H1 (cell line): ENCODE results near the gene DCBLD2.

Experiments
- EZH2 ChIP-seq: fragments of 200-600 bp; sonication (generic); IDR thresholded peaks from 2 replicates; pipeline ENCODE4 v1.7.1; 2012; ENCODE audit warnings: low read depth, mild to moderate bottlenecking, moderate library complexity, low read length, inconsistent platforms; ENCODE audit not compliant: severe bottlenecking
- JUN ChIP-seq: IDR thresholded peaks from 2 replicates; pipeline ENCODE4 v1.6.1; 2011; ENCODE audit warnings: low read depth, mild to moderate bottlenecking, improper control_type of control experiment, low read length
- JUND ChIP-seq: IDR thresholded peaks from 2 replicates; pipeline ENCODE4 v1.6.1; 2011; ENCODE audit warnings: mild to moderate bottlenecking, improper control_type of control experiment, low read length
- KDM5A ChIP-seq: fragments of 200-600 bp; IDR thresholded peaks from 2 replicates; pipeline ENCODE4 v1.7.1; 2012; ENCODE audit warnings: mild to moderate bottlenecking, low read length, inconsistent platforms, mixed read lengths
- MAFK ChIP-seq: IDR thresholded peaks from 2 replicates; pipeline ENCODE4 v1.6.1; 2012; ENCODE audit warnings: low read depth, mild to moderate bottlenecking, improper control_type of control experiment, low read length
- POLR2A ChIP-seq, 2 experiments: IDR thresholded peaks; 1 replicate in 1 of 2; 2 replicates in 1 of 2; pipeline ENCODE4 v1.6.1; 2011; ENCODE audit warnings: low read depth in 2 of 2, low read length in 2 of 2, mild to moderate bottlenecking in 2 of 2; ENCODE audit errors: control extremely low read depth in 1 of 2
- POLR2AphosphoS5 ChIP-seq: IDR thresholded peaks from 2 replicates; pipeline ENCODE4 v1.6.1; 2011; ENCODE audit warnings: low read depth, low read length
- SRF ChIP-seq: IDR thresholded peaks from 2 replicates; pipeline ENCODE4 v1.6.1; 2011; ENCODE audit warnings: mild to moderate bottlenecking, low read depth, low read length, moderate library complexity
- TF ChIP-seq, protein P1 (sequence below), 3 experiments: IDR thresholded peaks; 1 replicate in 2 of 3; 2 replicates in 1 of 3; pipeline versions ENCODE4 v1.5.1 to v1.6.1; 2011; ENCODE audit warnings: low read length in 3 of 3, mild to moderate bottlenecking in 3 of 3, inconsistent platforms in 2 of 3, low read depth in 1 of 3, moderate library complexity in 1 of 3; ENCODE audit not compliant: insufficient read depth in 1 of 3; ENCODE audit errors: control extremely low read depth in 1 of 3

DNA sequence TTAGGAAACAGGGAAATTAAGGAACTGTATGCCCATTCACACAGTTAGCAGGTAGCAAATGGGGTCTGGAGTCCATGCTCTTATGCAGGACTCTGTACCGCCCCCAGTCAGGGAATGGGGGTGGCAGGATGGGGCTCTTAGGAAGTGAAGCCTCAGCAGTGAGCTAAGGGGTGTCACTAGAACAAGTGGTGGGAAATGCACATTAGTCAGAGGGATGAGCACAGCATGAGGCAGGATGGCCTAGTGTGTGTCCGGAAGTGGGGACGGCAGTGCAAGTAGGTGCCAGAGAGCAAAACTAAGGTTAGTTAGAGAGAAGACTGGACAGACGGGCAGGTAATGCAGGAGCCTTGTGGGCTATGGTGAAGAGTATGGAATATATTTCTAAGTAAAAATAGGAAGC is 77.7 kb downstream of the DCBLD2 start:
- no peak for TF ChIP-seq EZH2
- no peak for TF ChIP-seq POLR2AphosphoS5
- no peak for TF ChIP-seq JUN
- TF ChIP-seq KDM5A = no peak
- no peak for TF ChIP-seq POLR2A (IDR thresholded peaks at IDR 0.05; ENCODE audit: control extremely low read depth in 1 of 2, low read depth in 2 of 2, low read length in 2 of 2)
- no peak for TF ChIP-seq JUND
- TF ChIP-seq, protein P1, sequence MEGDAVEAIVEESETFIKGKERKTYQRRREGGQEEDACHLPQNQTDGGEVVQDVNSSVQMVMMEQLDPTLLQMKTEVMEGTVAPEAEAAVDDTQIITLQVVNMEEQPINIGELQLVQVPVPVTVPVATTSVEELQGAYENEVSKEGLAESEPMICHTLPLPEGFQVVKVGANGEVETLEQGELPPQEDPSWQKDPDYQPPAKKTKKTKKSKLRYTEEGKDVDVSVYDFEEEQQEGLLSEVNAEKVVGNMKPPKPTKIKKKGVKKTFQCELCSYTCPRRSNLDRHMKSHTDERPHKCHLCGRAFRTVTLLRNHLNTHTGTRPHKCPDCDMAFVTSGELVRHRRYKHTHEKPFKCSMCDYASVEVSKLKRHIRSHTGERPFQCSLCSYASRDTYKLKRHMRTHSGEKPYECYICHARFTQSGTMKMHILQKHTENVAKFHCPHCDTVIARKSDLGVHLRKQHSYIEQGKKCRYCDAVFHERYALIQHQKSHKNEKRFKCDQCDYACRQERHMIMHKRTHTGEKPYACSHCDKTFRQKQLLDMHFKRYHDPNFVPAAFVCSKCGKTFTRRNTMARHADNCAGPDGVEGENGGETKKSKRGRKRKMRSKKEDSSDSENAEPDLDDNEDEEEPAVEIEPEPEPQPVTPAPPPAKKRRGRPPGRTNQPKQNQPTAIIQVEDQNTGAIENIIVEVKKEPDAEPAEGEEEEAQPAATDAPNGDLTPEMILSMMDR (IDR thresholded peaks at IDR 0.05; ENCODE audit: control extremely low read depth in 1 of 3, insufficient read depth in 1 of 3, low read depth in 1 of 3, low read length in 3 of 3) = no peak
- TF ChIP-seq SRF = no peak
- no peak for TF ChIP-seq MAFK
